PC-3 (cell line): ENCODE results near the gene RNASE13.

ENCODE experiments used
- CTCF ChIP-seq: fragments of 300-600 bp; sonication (generic); conservative IDR thresholded peaks from 2 replicates; pipeline ENCODE4 v1.5.1; 2017; ENCODE audit warnings: antibody characterized with exemption, low read depth, mild to moderate bottlenecking, low read length
- EZH2 ChIP-seq: fragments of 300-600 bp; sonication (generic); IDR thresholded peaks from one replicate; pipeline ENCODE4 v1.6.1; 2017; ENCODE audit warnings: antibody characterized with exemption, mild to moderate bottlenecking, low read length; ENCODE audit not compliant: unreplicated experiment
- EZH2phosphoT487 ChIP-seq: fragments of 300-600 bp; sonication (generic); IDR thresholded peaks from 2 replicates; pipeline ENCODE4 v1.6.1; 2018; ENCODE audit warnings: mild to moderate bottlenecking, antibody characterized with exemption, low read length, borderline replicate concordance

- TF ChIP-seq CTCF = no peak
- TF ChIP-seq EZH2phosphoT487 = no peak
- TF ChIP-seq EZH2 = no peak
Observed at GRCh38 chr14:21037156-21037555, 2.5 kb upstream of the RNASE13 start.
